ENCODE results near the gene NGFR. TPM values are rescaled to one million over a fixed set of nuclear protein-coding genes. Genes with fewer than 3 reads are reported as not detected.

NGFR gene
- total RNA-seq, 1 donor from 2014 or later = 8.9 TPM

DNA sequence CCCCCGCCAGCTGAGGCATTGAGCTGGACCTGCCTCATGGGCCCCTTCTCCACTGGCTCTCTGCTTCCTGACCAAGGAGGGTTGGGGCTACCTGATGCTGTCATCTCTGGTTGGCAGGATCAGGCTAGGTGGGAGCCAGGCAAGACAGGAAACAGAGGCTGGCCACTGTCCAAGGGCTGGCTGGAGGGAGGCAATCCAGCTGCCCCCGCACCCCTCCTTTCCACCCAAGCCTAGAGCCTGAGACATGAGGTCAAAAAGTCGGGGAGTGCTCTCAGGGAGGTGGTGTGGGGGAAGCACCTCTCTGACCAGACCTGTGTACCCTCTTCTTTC, 14.5 kb downstream of the NGFR start:
- no peak overlapping the region for H3K27ac ChIP-seq (replicated peaks)
- TF ChIP-seq, protein P1, sequence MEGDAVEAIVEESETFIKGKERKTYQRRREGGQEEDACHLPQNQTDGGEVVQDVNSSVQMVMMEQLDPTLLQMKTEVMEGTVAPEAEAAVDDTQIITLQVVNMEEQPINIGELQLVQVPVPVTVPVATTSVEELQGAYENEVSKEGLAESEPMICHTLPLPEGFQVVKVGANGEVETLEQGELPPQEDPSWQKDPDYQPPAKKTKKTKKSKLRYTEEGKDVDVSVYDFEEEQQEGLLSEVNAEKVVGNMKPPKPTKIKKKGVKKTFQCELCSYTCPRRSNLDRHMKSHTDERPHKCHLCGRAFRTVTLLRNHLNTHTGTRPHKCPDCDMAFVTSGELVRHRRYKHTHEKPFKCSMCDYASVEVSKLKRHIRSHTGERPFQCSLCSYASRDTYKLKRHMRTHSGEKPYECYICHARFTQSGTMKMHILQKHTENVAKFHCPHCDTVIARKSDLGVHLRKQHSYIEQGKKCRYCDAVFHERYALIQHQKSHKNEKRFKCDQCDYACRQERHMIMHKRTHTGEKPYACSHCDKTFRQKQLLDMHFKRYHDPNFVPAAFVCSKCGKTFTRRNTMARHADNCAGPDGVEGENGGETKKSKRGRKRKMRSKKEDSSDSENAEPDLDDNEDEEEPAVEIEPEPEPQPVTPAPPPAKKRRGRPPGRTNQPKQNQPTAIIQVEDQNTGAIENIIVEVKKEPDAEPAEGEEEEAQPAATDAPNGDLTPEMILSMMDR (IDR thresholded peaks at IDR 0.05; ENCODE audit: borderline replicate concordance) = no peak
- intact Hi-C loops (cut with micrococcal nuclease) = no loop called here
- no peaks in the 10 kb centered on the region for H3K36me3 ChIP-seq
- H3K4me1 ChIP-seq = peaks cover 8% of the 10 kb centered on the region
- peaks cover 60% of the 10 kb centered on the region for H3K27me3 ChIP-seq (ENCODE audit: low read depth)
- no peak for DNase-seq
- no peaks in the 10 kb centered on the region for H3K9me3 ChIP-seq (replicated peaks)
- H3K4me3 ChIP-seq = no peak overlapping the region

DNA sequence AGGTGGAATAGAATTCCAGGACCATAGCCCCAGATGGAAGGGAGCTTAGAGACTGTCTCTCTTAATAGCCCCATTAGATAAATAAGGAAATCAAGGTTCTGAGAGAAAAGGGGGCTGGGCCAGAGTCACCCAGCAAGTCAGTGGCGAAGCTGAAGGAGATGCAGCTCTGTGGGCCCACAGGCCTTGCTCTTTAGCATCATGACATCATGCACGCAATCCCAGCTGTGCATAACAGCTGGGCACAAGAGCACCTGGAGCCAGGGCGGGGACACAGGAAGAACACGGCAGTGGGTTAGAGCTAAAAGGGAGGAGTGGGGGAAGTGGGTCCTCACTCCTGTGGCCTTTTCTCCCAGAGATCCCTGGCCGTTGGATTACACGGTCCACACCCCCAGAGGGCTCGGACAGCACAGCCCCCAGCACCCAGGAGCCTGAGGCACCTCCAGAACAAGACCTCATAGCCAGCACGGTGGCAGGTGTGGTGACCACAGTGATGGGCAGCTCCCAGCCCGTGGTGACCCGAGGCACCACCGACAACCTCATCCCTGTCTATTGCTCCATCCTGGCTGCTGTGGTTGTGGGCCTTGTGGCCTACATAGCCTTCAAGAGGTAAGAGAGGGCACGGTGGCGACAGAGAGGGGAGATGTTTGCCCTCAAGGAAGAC, 15.1 kb downstream of the NGFR start:
- TF ChIP-seq, protein P1 (IDR thresholded peaks at IDR 0.05; ENCODE audit: borderline replicate concordance) = no peak
- H3K4me3 ChIP-seq = no peak overlapping the region
- H3K27me3 ChIP-seq (ENCODE audit: low read depth) = peaks cover 53% of the 10 kb centered on the region
- peaks cover 15% of the 10 kb centered on the region for H3K4me1 ChIP-seq
- H3K36me3 ChIP-seq = no peaks in the 10 kb centered on the region
- no peak overlapping the region for H3K27ac ChIP-seq (replicated peaks)
- H3K9me3 ChIP-seq (replicated peaks) = no peaks in the 10 kb centered on the region
- no peak for DNase-seq
- intact Hi-C loops (cut with micrococcal nuclease) = loop anchor here (5.0 kb wide), 1 partner anchor 37 kb away; no protein-coding TSS in a partner anchor

DNA sequence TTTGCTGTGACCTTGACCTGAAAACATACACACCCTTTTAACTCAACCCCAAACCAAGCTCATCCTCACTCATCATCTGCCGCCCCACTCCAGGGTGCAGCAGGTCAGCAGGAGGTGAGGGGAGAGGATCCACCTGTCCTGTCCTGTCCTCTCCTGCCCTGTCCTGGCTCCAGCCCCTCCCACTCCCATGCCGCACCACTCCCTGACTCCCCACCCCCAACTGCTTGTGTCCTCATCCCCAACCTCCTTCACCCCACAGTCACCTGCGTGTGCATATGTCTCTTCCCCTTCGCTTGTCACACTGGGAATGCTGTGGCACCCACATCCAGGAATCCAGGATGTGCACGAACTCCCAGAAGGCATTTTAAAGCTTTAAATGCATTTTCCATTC, 15.6 kb downstream of the NGFR start:
- Histone ChIP-seq H3K36me3 (no peaks in the 10 kb centered on the region), H3K9me3 (replicated peaks) (no peaks in the 10 kb centered on the region), H3K27me3 (ENCODE audit: low read depth) (peaks cover 48% of the 10 kb centered on the region), H3K4me1 (peaks cover 18% of the 10 kb centered on the region), H3K4me3 (no peak overlapping the region), H3K27ac (replicated peaks) (no peak overlapping the region)
- intact Hi-C loops (cut with micrococcal nuclease) = loop anchor here (5.0 kb wide), 1 partner anchor 37 kb away; no protein-coding TSS in a partner anchor
- TF ChIP-seq, protein P1 (IDR thresholded peaks at IDR 0.05; ENCODE audit: borderline replicate concordance) = no peak
- no peak for DNase-seq

DNA sequence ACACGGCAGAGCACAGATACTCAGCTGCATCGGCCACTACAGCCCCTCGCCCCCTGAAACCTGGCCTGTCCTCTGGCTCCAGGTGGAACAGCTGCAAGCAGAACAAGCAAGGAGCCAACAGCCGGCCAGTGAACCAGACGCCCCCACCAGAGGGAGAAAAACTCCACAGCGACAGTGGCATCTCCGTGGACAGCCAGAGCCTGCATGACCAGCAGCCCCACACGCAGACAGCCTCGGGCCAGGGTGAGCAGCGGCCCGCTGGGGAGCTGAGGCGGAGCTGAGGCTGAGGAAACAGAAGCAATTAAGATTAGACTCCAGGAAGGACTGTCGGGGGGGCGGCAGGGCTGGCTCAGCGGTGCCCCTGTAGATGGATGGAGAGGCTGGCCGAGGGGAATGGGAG, 16.7 kb downstream of the NGFR start:
- no peak overlapping the region for H3K27ac ChIP-seq (replicated peaks)
- peaks cover 40% of the 10 kb centered on the region for H3K27me3 ChIP-seq (ENCODE audit: low read depth)
- H3K4me3 ChIP-seq = no peak overlapping the region
- no peaks in the 10 kb centered on the region for H3K9me3 ChIP-seq (replicated peaks)
- peaks cover 26% of the 10 kb centered on the region for H3K4me1 ChIP-seq
- TF ChIP-seq, protein P1 (IDR thresholded peaks at IDR 0.05; ENCODE audit: borderline replicate concordance) = no peak
- no peaks in the 10 kb centered on the region for H3K36me3 ChIP-seq
- intact Hi-C loops (cut with micrococcal nuclease) = loop anchor here (5.0 kb wide), 1 partner anchor 35 kb away; no protein-coding TSS in a partner anchor
- no peak for DNase-seq

DNA sequence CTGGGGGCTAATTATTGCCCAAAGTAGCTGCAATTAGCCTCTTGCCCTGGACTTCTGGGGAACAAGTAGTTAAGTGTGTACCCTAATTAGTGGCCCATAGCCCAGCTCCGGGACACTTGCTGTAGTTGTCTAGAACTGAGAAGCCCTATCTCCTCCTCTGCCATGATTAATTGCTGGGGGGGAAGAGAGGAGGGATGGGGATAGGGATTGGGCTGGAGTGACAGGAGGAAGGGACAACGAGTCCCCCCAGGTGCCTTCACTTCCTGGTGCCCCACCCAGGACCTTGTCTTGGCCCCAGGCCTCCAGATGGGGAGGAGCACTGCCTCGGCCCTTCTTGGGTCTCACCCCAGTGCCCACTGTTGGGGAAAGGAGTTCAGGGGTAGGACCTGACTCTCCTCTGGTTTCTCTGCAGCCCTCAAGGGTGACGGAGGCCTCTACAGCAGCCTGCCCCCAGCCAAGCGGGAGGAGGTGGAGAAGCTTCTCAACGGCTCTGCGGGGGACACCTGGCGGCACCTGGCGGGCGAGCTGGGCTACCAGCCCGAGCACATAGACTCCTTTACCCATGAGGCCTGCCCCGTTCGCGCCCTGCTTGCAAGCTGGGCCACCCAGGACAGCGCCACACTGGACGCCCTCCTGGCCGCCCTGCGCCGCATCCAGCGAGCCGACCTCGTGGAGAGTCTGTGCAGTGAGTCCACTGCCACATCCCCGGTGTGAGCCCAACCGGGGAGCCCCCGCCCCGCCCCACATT, 17.4 kb downstream of the NGFR start:
- Histone ChIP-seq H3K4me3 (no peak overlapping the region), H3K36me3 (no peaks in the 10 kb centered on the region), H3K9me3 (replicated peaks) (no peaks in the 10 kb centered on the region), H3K27ac (replicated peaks) (no peak overlapping the region), H3K27me3 (ENCODE audit: low read depth) (peaks cover 34% of the 10 kb centered on the region), H3K4me1 (peaks cover 26% of the 10 kb centered on the region)
- intact Hi-C loops (cut with micrococcal nuclease) = loop anchor here (5.0 kb wide), 1 partner anchor 35 kb away; no protein-coding TSS in a partner anchor
- DNase-seq = no peak
- TF ChIP-seq, protein P1 (IDR thresholded peaks at IDR 0.05; ENCODE audit: borderline replicate concordance) = no peak
